Activated CD4-positive, alpha-beta T cell treated with anti-CD3 and anti-CD28 coated beads, Interleukin-2, amount 50 U/mL, for 1 hour (primary cell): ENCODE measurements around the gene METTL6.
A peak's percentile ranks its signal among the peaks of the same experiment; 100 is the strongest.
"Not testable (repeated sequence)": the region's sequence is repeated elsewhere in the genome, so short reads cannot be mapped to it uniquely, and the experiment has no call there.

Source experiments
- DNase-seq: peaks from one replicate; pipeline ENCODE4 v3.0.0-alpha.2; 2020

The METTL6 gene

DNA sequence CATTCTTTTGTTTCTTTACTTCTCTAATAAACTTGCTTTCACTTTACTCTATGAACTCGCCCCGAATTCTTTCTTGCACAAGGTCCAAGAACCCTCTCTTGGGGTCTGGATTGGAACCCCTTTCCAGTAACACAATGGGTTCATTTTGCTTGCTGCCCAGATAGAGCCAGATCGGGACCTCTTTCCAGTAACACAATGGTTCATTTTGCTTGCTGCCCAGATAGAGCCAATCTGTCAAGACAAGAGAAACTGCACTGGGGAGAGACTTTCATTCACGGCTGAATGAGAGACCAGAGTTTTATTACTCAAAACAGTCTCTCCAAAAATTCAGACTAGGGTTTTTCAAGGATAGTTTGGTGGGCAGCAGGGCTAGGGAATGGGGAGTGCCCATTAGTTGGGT, 25.4 kb downstream of the METTL6 start:
- DNase-seq: no peak

DNA sequence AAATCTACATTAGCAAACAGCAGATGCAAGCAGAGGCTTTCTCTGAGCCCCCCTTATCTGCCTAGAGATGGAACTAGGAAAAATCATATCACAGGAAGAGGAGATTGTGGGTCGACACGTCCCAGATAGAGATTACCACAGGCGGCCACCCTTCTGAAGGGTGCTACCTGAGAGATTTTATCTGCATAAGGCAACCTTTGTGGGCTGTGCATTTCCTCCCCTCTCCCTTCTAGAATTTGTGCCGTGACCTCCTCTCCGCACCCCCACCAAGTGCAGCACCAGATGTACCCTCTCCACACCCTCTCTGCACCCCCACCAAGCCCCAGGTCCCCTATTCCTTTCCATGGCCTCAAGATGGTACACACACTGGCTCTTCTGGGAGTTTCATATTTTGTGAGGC, 27.4 kb downstream of the METTL6 start:
- peak; percentile 8 for DNase-seq

DNA sequence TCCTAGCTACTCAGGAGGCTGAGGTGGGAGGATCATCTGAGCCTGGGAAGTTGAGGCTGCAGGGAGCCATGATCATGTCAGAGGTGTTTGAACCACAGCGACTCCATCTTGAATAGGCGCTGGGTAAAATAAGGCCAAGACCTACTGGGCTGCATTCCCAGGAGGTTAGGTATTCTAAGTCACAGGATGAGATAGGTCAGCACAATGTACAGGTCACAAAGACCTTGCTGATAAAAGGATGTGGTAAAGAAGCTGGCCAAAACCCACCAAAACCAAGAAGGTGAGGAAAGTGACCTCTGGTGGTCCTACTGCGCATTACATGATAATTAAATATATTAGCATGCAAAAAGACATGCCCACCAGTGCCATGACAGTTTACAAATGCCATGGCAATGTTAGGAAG, 28.6 kb downstream of the METTL6 start:
- DNase-seq: not testable (repeated sequence)

DNA sequence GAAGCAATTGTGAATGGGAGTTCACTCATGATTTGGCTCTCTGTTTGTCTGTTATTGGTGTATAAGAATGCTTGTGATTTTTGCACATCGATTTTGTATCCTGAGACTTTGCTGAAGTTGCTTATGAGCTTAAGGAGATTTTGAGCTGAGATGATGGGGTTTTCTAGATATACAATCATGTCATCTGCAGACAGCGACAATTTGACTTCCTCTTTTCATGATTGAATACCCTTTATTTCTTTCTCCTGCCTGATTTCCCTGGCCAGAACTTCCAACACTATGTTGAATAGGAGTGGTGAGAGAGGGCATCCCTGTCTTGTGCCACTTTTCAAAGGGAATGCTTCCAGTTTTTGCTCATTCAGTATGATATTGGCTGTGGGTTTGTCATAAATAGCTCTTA, 34.1 kb downstream of the METTL6 start:
- not testable (repeated sequence) for DNase-seq

DNA sequence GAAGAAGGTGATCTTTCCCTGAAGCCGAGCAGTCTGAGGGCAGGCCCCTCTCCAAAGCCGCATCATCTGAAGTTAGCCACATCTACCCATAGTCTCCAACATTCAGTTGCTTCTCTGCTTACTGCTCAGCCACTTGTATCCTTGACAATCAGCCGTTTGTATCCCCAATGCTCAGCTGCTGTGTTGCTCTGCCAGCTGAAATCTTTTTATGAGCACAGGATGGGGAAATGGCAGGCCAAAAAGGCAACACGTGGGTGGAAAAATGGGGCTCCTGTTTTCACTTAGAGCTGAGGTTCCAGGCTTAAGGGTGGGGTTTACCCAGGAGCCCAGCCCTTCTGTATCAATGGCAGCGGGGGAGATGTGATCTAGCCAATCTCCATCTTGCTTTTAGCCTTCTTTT, 36.3 kb downstream of the METTL6 start:
- DNase-seq: no peak

DNA sequence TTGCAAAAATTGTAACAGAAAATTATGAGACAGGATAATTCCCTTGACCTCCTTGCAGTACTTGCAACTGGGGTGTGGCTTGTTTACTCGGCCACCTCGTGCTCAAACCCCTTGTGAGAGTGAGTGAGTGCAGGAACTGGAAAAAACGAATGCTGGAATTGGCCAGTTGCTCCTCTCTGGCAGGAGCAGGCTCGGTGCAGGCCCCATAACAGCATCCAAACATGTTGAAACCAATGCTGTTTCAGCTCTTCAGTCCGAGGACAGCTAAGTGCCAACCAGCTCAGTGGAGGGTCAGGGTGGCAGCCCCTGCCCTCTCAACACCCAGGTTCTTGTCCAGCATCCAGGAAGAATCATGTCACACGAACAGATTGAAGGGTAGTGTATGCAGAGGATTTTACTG, 36.9 kb downstream of the METTL6 start:
- no peak for DNase-seq

DNA sequence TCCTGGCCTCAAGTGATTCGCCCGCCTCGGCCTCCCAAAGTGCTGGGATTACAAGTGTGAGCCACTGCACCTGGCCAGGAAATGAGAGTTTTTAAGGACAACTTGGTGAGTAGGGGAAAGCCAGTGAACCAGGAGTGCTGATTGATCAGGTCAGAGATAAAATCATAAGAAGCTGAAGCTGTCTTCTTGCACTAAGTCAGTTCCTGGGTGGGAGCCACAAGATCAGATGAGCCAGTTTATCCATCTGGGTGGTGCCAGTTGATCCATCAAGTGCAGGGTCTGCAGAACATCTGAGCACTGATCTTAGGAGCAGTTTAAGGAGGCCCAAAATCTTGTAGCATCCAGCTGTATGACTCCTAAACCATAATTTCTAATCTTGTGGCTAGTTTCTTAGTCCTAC, 39.0 kb downstream of the METTL6 start:
- not testable (repeated sequence) for DNase-seq

DNA sequence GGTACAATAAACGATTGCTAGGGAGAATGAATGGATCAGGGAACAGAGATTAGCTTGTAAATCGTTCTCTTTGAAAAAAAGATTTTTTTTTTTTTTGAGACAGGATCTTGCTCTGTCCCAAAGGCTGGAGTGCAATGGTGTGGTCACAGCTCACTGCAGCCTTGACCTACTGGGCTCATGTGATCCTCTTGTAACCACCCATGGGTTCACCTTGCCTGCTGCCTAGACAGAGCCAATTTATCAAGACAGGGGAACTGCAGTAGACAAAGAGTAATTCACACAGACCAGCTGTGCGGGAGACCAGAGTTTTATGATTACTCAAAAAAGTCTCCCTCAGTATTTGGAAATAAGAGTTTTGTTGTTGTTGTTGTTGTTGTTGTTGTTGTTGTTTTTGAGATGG, 39.6 kb downstream of the METTL6 start:
- no peak for DNase-seq

DNA sequence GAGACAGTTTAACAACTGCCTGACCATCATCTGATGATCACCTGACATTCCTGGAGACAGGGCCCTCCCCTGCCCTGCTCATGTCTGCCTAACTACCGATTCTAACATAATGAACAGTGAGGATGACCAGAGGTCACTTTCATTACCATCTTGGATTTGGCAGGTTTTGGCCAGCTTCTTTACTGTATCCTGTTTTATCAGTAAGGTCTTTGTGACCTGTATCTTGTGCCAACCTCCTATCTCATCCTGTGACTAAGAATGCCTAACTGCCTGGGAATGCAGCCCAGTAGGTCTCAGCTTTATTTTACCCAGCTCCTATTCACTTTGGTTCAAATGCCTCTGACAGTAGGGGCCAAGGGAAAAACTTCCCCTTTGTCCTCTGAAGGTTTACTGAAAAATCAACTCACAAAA, 40.2 kb downstream of the METTL6 start:
- no peak for DNase-seq

DNA sequence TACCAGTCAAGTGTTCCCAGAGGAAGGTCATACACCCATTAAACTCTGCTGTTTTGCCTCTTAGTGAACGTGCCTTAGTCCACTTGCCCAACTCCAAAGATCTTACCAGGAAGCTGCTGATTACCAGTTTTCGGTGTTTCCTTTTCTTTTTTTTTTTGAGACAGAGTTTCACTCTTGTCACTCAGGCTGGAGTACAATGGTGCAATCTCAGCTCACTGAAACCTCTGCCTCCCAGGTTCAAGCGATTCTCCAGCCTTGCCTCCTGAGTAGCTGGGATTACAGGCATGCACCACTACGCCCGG, 40.7 kb downstream of the METTL6 start:
- DNase-seq: not testable (repeated sequence)

DNA sequence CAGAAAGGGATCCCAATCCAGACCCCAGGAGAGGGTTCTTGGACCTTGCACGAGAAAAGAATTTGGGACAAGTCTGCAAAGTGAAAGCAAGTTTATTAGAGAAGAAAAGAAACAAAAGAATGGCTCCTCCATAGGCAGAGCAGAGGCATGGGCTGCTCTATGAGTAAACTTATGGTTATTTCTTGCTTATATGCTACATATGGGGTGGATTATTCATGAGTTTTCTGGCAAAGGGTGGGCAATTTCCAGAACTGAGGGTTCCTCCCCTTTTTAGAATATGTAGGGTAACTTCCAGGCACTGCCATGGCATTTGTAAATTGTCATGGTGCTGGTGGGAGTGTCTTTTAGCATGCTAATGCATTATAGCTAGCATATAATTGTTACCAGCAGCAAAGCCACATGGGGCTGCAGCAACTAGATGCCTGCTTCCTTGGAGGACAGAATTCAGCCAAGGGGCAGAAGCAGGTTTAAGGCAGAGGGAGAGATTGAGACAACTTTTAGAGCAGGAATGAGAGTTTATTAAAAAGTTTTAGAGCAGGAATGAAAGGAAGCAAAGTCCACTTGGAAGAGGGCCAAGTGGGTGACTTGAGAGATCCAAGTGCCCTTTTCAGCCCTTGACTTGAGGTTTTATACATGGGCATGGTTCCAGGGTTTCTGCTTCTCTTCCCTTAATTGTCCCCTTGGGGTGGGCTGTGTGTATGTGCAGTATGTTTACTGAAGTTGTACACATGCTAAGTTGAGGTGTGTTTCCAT, 41.3 kb downstream of the METTL6 start:
- DNase-seq: no peak

DNA sequence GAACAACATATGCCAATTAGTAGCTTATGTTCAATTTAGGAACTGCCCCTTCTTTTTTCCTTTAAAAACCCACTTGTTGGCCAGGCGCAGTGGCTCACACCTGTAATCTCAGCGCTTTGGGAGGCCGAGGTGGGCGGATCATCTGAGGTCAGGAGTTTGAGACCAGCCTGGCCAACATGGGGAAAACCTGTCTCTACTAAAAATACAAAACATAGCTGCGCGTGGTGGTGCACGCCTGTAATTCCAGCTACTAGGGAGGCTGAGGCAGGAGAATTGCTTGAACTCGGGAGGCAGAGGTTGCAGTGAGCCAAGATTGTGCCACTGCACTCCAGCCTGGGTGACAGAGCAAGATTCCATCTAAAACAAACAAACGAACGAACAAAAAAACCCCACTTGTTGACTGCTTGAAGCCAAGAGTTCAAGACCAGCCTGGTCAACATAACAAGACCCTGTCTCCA, 42.1 kb downstream of the METTL6 start:
- not testable (repeated sequence) for DNase-seq

DNA sequence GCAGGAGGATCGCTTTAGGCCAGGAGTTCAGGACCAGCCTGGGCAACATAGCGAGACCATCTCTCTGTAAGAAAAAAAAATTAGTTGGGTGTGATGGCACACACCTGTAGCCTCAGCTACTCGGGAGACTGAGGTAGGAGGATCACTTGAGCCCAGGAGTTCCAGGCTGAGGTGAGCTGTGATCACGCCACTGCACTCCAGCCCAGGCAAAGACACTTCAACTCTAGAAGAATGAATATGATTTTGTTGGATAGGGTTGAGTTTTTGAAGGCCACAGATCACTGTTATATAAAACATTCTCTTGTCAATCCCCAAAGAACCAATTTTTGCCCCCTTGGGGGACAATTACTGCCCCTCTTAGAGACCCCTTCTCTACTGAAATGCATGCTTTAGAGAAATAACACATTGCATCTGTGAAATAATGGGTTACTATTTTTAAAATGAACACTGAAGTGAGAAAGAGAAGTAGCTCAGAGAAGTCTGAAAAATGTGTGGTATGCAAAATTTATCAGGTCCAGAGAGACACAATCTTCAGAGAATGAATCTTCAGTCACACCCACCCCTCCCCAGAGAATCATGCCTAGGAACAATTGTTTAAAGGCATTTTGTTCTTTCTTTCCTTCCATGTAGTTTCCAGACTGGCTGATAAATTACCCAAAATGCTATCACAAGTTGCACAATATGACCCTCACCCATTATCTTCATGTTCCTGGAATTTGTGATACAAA, 42.7 kb downstream of the METTL6 start:
- no peak for DNase-seq

DNA sequence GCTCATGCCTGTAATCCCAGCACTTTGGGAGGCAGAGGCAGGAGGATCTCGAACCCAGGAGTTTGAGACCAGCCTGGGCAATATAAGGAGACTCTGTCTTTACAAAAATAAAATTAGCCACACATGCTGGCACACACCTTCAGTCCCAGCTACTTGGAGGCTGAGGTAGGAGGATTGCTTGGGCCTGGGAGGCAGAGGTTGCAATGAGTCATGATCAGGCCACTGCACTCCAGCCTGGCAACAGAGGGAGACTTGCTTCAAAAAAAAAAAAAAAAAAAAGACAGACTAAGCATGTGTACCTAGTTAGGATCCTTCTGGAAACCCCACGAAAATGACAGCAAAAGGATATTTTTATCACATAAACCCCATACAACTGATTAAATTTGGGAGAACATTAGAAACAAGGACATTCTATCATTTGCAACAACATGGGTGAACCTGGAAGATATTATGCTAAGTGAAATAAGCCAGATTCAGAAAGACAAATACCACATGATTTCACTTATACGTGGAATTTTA, 44.9 kb downstream of the METTL6 start:
- DNase-seq: no peak

DNA sequence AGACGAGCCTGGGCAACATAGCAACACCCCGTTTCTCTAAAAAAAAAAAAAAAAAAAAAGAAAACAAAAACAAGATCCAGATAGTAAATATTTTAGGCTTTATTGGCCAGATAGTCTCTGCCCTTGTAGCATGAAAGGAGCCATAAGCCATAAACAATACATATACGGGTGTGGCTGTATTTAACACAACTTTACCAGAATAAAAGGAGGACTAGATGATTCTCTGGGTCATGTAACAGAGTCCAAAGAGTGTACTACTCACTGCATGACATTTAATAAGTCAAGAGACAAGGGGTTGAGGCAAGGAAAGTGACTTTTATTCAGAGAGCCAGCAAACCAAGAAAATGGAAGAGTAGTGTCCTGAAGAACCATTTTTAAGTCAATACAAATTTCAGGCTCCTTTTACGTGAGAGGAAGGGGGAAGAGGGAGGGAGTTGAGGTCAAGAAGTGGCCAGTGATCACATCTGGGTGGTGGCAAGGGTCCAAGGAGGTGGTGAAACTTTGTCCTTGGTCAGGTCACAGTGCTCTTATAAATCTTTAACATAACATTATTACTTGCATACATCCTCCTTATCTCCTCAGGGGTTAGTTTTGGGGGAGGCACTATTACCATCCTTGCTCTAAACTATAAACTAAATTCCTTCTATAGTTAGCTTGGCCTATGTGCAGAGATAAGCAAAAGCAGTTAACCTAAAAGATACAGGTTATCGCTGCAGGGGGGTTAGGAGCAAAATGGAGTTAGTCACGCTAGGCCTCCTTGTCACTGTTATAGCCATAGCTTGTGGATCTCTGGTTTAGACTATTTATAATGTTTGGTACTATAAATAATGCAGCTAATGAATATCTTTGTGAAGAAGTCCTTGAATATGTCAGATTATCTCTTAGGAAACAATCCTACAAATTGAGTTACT, 46.1 kb downstream of the METTL6 start:
- DNase-seq: no peak

DNA sequence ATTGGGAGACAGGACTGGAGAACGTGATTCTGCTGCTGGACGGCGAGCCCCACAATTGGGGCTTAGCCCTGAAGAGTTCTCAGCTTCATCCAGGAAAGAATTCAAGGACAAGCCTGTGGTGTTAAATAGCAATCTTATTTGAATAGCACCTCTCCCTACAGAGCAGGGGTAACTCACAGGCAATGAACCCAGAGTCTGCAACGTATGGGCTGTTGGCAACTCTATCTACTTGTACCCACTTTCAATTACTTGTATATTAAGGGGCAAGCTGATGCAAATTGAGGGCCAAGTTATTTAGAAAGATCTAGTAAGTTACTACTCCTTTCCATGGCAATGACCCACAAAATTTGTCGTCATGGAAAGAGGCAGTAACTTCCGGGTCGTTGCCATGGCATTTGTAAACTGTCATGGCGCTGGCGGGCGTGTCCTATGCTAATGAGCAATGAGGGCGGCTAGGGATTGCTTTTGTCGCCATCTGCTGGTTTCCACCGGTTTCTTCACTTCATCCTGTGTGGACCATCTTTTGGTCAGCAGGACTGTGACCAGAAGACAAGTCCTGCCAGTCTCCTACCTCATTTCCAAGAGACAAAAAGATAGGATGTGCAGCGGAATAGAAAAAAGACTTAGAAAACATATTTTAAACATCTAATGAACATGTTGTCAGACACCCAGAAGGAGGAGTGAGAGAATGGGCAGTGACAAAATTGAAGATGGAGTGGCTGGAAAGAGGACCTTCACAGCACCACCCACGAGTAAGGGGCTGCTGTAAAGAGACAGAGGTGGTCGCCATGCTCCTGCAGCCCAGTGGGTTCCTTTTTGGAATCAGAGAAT, 49.2 kb downstream of the METTL6 start:
- DNase-seq: peak; percentile 94

DNA sequence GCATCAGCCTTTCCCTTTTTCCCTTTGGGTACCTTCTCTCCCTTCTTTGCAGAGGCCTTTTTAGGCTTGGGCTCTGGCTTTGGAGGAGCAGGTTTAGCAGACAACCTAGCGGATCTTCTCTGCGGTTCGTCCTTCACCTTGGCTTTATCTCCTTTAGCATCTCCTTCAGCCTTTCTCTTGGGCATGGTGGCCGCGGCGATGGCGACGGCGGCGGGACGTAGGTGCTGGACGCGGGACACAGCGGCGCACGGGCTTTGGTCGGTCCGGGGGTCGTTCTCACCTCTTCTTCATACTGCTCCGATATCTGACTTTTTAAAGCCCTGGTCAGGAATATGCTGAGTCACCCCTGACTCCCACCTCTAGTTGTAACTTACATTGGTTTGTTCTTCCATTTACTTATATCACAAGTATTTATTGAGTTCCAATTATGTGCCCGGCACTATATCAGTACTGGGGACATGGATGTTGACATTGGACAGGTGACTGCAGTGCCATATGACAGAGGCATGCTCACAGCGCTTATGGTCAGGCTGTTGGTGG, 51.8 kb downstream of the METTL6 start:
- no peak for DNase-seq

DNA sequence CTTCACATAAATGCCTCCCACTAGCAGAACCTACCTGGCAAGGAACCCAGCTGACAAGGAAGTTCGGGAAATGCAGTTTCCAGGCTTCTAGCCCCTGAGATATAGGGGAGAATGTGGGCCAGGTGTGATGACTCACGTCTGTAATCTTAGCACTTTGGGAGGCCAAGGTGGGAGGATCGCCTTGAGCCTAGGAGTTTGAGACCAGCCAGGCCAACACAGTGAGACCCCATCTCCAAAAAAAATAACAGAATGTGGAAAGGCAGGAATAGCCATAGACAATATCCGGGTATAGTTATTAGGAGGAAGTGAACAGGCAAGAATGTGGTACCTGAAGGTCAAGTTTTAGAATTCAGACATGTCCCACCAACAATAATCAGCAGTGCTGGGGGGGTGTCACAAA, 54.4 kb downstream of the METTL6 start:
- no peak for DNase-seq

DNA sequence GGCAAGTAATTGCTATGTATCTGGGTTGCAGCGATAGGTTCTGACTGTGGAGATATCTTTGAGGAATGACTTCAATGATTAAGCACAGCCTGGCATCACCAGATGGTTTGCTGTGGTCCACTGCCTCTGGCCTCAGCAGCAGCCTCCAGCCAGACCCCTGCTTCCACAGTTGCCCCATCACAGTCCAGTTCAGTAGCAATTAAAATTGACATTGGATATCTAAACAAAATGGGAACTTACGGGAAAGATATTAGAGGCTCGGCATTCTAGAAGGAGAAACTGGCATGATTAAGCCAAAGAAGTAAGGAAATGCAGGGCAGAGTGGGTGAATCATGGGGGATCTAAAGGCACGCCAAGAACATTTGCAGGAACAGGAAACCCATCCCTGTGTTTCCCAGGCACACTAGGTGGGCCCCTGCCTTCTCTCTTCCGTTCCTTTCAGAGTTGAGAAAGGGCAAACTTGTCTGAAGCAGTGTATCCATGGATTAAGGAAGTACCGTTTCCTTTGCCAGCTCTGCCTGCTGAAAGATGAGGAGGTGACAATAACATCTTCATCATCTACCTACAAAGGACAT, 58.7 kb downstream of the METTL6 start:
- DNase-seq: no peak

DNA sequence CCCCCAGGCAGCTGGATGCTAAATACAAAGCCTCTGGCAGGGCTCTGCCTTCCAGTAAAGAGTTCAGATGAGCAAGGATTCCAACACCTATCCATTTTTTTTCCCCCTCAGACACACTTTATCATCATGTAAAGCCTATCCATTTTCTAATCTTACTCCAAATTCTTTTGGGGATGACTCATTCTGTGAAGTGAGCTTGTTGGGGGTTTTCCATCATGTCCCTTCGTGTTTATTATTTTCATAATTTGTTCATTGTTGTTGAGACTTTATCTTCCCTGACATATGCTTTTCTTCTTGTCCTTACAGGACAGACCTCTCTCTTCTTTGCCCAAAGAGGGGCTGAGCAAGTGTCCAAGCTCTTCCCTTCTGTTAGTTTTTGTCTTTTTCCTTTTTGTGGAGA, 60.3 kb downstream of the METTL6 start:
- DNase-seq: no peak

DNA sequence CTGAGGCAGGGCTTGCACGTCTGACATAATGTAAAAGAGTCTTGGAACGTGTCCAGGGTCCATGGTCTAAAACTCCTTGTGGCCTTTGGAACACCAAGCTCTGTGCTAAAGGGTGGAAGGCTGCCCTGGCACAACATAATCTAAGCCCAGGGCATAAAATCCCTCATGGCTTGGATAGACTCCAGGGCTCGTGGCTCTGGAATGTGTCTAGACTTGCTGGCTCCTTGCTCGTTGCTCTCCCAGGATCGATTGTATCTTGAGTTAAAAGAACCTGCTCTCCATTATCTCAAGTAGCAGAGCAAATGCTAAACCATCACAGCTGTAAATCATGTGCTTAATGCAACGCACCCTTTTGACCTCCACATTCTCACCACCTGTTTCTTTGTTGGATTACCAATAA, 63.3 kb downstream of the METTL6 start:
- not testable (repeated sequence) for DNase-seq
